Measurements from ENCODE around the gene TMEM154. TPM values are rescaled to one million over a fixed set of nuclear protein-coding genes. Genes with fewer than 3 reads are reported as not detected.

TMEM154 gene
- polyA plus RNA-seq, 3 donors, result 24.7 to 157 (median 117) TPM

DNA sequence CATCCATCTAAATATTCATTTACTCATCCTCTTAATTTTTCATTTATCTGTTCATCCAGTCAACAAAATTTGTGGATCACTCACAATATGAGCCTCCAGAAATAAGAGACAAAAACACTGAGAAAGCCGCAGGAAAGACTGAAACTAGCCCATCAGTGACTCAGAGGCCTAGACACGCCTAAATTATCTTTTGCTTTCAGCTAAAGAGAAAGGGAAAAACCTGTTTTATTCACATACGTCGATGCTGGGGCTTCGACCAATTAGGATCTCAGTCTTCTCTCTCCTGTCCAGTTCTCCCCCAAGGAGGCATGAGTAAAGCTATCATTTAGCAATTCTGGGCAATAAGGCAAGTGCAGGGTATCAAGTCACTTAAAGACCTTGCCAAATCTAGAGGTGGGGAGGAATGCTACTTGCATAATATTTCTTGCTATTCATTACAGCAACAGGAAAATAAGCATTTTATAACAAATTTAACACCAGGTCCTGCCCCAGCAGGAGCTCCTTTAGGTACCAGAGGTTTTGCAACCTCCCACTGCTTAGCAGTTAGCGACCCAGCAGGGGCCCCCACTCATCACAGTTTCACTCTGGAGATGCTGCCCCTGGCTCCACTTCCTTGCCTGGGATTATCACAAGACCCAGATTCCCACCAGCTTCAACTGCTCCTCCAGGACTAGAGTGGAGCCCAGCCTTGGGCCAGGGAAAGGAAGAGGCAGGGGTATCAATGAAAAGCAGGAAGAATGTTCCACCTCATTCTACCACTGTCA is 30.1 kb upstream of the TMEM154 start:
- intact Hi-C loops (cut with micrococcal nuclease), result no loop called here
- Histone ChIP-seq H3K27ac (ENCODE audit: low read depth in 1 of 2, low read length in 2 of 2) (no peak overlapping the region), H3K36me3 (replicated peaks in 1 of 2; ENCODE audit: control insufficient read depth in 1 of 2, insufficient read depth in 2 of 2, low read length in 2 of 2) (no peaks in the 10 kb centered on the region), H3K4me2 (replicated peaks; ENCODE audit: extremely low read depth, low read length, poor library complexity, severe bottlenecking) (no peak overlapping the region), H3K9ac (ENCODE audit: insufficient read depth, low read length, poor library complexity, severe bottlenecking) (no peak overlapping the region), H3K27me3 (ENCODE audit: control insufficient read depth in 2 of 2, insufficient read depth in 2 of 2, low read length in 2 of 2) (no peaks in the 10 kb centered on the region), H3K79me2 (ENCODE audit: insufficient read depth, low read length) (no peaks in the 10 kb centered on the region), H3K9me3 (replicated peaks in 1 of 2; ENCODE audit: control insufficient read depth in 1 of 2, insufficient read depth in 1 of 2, low read length in 2 of 2) (peaks cover 1 to 3% of the 10 kb centered on the region in 2 donors), H3K4me3 (replicated peaks in 1 of 3; ENCODE audit: low read depth in 2 of 3, low read length in 3 of 3) (no peak overlapping the region), H4K20me1 (ENCODE audit: insufficient read depth, low read length) (no peaks in the 10 kb centered on the region), H3K4me1 (ENCODE audit: control insufficient read depth in 1 of 2, insufficient read depth in 2 of 2, low read length in 2 of 2) (no peaks in the 10 kb centered on the region), H2AFZ (ENCODE audit: insufficient read depth, low read depth, low read length, poor library complexity, severe bottlenecking) (peak overlapping the region; percentile 53)
- Mint-ChIP-seq H3K27me3 (ENCODE audit: low read depth in 3 of 3) (peaks cover 0 to 2% (median 0%) of the 10 kb centered on the region in 3 donors), H3K4me3 (no peak overlapping the region), H3K4me1 (peaks cover 6% of the 10 kb centered on the region), H3K9me3 (peaks cover under 1 to 9% (median 5%) of the 10 kb centered on the region in 7 donors), H3K27ac (no peak overlapping the region), H3K36me3 (no peaks in the 10 kb centered on the region)
- DNase-seq, result no peak
- whole genome bisulfite sequencing (ENCODE audit: insufficient coverage), result 87% methylated on average over 5 of the region's 6 CpGs
- no peak for TF ChIP-seq CTCF (IDR thresholded peaks at IDR 0.05)

DNA sequence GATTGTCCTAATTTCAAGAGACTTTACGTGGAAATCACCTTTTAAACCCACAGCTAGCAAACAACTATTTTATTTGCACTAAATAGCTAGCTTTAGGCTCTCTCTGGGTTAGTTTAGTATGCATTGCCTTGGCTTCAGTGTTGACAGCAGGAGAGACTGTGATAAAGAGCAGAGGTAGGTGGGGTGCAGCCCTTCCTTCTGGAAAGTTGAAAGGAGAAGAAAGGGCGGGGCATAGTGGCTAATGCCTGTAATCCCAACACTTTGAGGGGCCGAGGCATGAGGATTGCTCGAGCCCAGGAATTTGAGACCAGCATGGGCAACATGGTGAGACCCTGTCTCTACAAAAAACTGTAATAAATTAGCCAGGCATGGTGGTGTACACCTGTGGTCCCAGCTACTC is 29.0 kb upstream of the TMEM154 start:
- Histone ChIP-seq H3K9ac (ENCODE audit: insufficient read depth, low read length, poor library complexity, severe bottlenecking) (no peak overlapping the region), H3K4me3 (replicated peaks in 1 of 3; ENCODE audit: low read depth in 2 of 3, low read length in 3 of 3) (no peak overlapping the region), H4K20me1 (ENCODE audit: insufficient read depth, low read length) (no peaks in the 10 kb centered on the region), H3K36me3 (replicated peaks in 1 of 2; ENCODE audit: control insufficient read depth in 1 of 2, insufficient read depth in 2 of 2, low read length in 2 of 2) (no peaks in the 10 kb centered on the region), H2AFZ (ENCODE audit: insufficient read depth, low read depth, low read length, poor library complexity, severe bottlenecking) (no peak overlapping the region), H3K27me3 (ENCODE audit: control insufficient read depth in 2 of 2, insufficient read depth in 2 of 2, low read length in 2 of 2) (no peaks in the 10 kb centered on the region), H3K4me1 (ENCODE audit: control insufficient read depth in 1 of 2, insufficient read depth in 2 of 2, low read length in 2 of 2) (no peaks in the 10 kb centered on the region), H3K4me2 (replicated peaks; ENCODE audit: extremely low read depth, low read length, poor library complexity, severe bottlenecking) (no peak overlapping the region), H3K79me2 (ENCODE audit: insufficient read depth, low read length) (no peaks in the 10 kb centered on the region), H3K9me3 (replicated peaks in 1 of 2; ENCODE audit: control insufficient read depth in 1 of 2, insufficient read depth in 1 of 2, low read length in 2 of 2) (peaks cover 7 to 9% of the 10 kb centered on the region in 2 donors), H3K27ac (ENCODE audit: low read depth in 1 of 2, low read length in 2 of 2) (no peak overlapping the region)
- H3K4me3 Mint-ChIP-seq, result no peak overlapping the region
- H3K4me1 Mint-ChIP-seq, result peaks cover 7% of the 10 kb centered on the region
- WGBS (ENCODE audit: insufficient coverage), result no CpG with 5 or more reads among the region's 4 CpGs
- no peak overlapping the region for H3K27ac Mint-ChIP-seq
- H3K9me3 Mint-ChIP-seq, result peaks cover 2 to 17% (median 10%) of the 10 kb centered on the region in 7 donors
- intact Hi-C loops (cut with micrococcal nuclease), result no loop called here
- no peak for DNase-seq
- no peaks in the 10 kb centered on the region for H3K36me3 Mint-ChIP-seq
- peaks cover 0 to 2% (median 0%) of the 10 kb centered on the region in 3 donors for H3K27me3 Mint-ChIP-seq (ENCODE audit: low read depth in 3 of 3)
- no peak for TF ChIP-seq CTCF (IDR thresholded peaks at IDR 0.05)
